ENCODE data around the gene PRKN. TPM values are rescaled to one million over a fixed set of nuclear protein-coding genes. Genes with fewer than 3 reads are reported as not detected.

The PRKN gene
- total and polyA plus RNA-seq, 3 experiments from 2014 or later = 0.22 to 1.0 (median 0.55) TPM

DNA sequence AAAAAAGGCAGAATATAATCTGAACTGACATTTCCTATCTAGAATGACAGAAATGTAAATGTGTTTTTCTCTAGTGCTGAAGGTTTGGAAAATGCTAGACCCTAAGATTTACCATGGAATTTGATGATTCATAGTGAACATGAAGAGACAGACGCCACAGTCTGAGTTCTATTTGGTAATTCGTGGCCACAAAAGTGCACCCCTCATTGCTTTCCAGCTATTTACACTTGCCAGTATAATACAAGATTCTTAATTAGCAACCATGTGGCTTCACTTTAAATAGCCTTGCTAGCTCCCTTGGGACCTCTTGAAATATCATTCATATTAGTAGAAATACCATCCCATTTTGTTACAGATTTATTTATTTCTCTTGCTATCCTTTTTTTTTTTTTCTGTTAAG, 636.8 kb downstream of the PRKN start:
- Histone ChIP-seq H3K4me3 (ENCODE audit: low read length) (no peak overlapping the region), H3K4me1 (ENCODE audit: insufficient read depth, low read length) (no peaks in the 10 kb centered on the region), H3K36me3 (ENCODE audit: insufficient read depth, low read length) (no peaks in the 10 kb centered on the region), H3K9me3 (ENCODE audit: low read length) (no peaks in the 10 kb centered on the region), H3K27me3 (ENCODE audit: insufficient read depth, low read length, poor library complexity, severe bottlenecking) (no peaks in the 10 kb centered on the region), H3K27ac (ENCODE audit: low read depth, low read length) (no peak overlapping the region)
- Mint-ChIP-seq H3K4me3 (no peak overlapping the region), H3K36me3 (no peaks in the 10 kb centered on the region), H3K27ac (no peak overlapping the region), H3K27me3 (peaks cover 0 to 2% of the 10 kb centered on the region in 2 donors), H3K4me1 (no peaks in the 10 kb centered on the region), H3K9me3 (peaks cover 5 to 47% (median 12%) of the 10 kb centered on the region in 5 donors)
- DNase-seq = no peak
- ChIA-PET CTCF (no interaction called here), POLR2A (no interaction called here)

DNA sequence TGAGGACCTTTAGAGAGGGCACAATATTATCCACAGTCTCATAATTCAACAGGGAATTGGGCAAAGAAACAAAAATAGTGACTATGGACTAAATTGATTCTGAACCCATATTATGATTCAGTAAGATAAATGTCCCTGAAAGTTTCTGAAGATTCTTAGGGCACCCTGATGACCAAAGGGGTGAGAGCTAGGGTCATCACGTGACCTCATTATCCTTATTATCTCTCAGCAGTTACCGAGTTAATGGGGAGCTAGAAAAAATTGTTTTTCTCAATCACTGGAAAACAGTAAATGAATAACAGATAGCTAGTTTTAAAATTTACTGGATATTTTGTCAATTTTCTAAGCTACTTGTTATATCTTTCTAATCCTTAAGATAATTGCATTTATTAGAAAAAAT, 639.5 kb downstream of the PRKN start:
- H3K27ac Mint-ChIP-seq = no peak overlapping the region
- H3K9me3 Mint-ChIP-seq = peaks cover 5 to 36% (median 13%) of the 10 kb centered on the region in 5 donors
- no peak overlapping the region for H3K4me3 ChIP-seq (ENCODE audit: low read length)
- no peaks in the 10 kb centered on the region for H3K36me3 ChIP-seq (ENCODE audit: insufficient read depth, low read length)
- H3K4me3 Mint-ChIP-seq = no peak overlapping the region
- POLR2A ChIA-PET = no interaction called here
- no peaks in the 10 kb centered on the region for H3K9me3 ChIP-seq (ENCODE audit: low read length)
- no peaks in the 10 kb centered on the region for H3K4me1 ChIP-seq (ENCODE audit: insufficient read depth, low read length)
- no peak overlapping the region for H3K27ac ChIP-seq (ENCODE audit: low read depth, low read length)
- no peaks in the 10 kb centered on the region for H3K27me3 ChIP-seq (ENCODE audit: insufficient read depth, low read length, poor library complexity, severe bottlenecking)
- H3K4me1 Mint-ChIP-seq = no peaks in the 10 kb centered on the region
- no peaks in the 10 kb centered on the region for H3K36me3 Mint-ChIP-seq
- CTCF ChIA-PET = no interaction called here
- no peak for DNase-seq
- H3K27me3 Mint-ChIP-seq = no peaks in the 10 kb centered on the region

GRCh38 chr6:162085561-162085960, 642.0 kb downstream of the PRKN start:
- DNase-seq = no peak
- no peaks in the 10 kb centered on the region for H3K4me1 Mint-ChIP-seq
- Histone ChIP-seq H3K36me3 (ENCODE audit: insufficient read depth, low read length) (no peaks in the 10 kb centered on the region), H3K27me3 (ENCODE audit: insufficient read depth, low read length, poor library complexity, severe bottlenecking) (no peaks in the 10 kb centered on the region), H3K4me1 (ENCODE audit: insufficient read depth, low read length) (no peaks in the 10 kb centered on the region), H3K9me3 (ENCODE audit: low read length) (no peaks in the 10 kb centered on the region), H3K27ac (ENCODE audit: low read depth, low read length) (no peak overlapping the region), H3K4me3 (ENCODE audit: low read length) (no peak overlapping the region)
- H3K4me3 Mint-ChIP-seq = no peak overlapping the region
- ChIA-PET CTCF (no interaction called here), POLR2A (no interaction called here)
- H3K27me3 Mint-ChIP-seq = peaks cover 0 to 1% of the 10 kb centered on the region in 2 donors
- peaks cover 2 to 41% (median 17%) of the 10 kb centered on the region in 5 donors for H3K9me3 Mint-ChIP-seq
- H3K36me3 Mint-ChIP-seq = no peaks in the 10 kb centered on the region
- H3K27ac Mint-ChIP-seq = no peak overlapping the region

DNA sequence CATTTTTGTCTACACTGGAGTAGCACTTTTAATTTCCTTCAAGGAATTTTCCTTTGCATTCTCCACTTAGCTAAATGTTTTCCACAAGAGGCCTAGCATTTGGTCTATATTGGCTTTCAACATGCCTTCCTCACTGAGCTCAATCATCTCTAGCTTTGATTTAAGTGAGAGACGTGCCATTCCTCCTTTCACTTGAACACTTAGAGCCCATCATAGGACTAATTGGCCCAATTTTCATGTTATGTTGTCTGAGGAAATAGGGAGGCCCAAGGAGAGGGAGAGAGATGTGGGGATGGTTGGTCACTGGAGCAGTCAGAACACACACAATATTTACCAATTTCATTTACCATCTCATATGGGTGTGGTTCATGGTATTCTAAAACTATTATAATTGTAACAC, 645.0 kb downstream of the PRKN start:
- no peak overlapping the region for H3K4me3 Mint-ChIP-seq
- no peaks in the 10 kb centered on the region for H3K36me3 Mint-ChIP-seq
- Histone ChIP-seq H3K27me3 (ENCODE audit: insufficient read depth, low read length, poor library complexity, severe bottlenecking) (no peaks in the 10 kb centered on the region), H3K36me3 (ENCODE audit: insufficient read depth, low read length) (no peaks in the 10 kb centered on the region), H3K4me1 (ENCODE audit: insufficient read depth, low read length) (no peaks in the 10 kb centered on the region), H3K9me3 (ENCODE audit: low read length) (no peaks in the 10 kb centered on the region), H3K27ac (ENCODE audit: low read depth, low read length) (no peak overlapping the region), H3K4me3 (ENCODE audit: low read length) (no peak overlapping the region)
- ChIA-PET CTCF (no interaction called here), POLR2A (no interaction called here)
- H3K27ac Mint-ChIP-seq = no peak overlapping the region
- H3K4me1 Mint-ChIP-seq = no peaks in the 10 kb centered on the region
- DNase-seq = no peak
- peaks cover 0 to 1% of the 10 kb centered on the region in 2 donors for H3K27me3 Mint-ChIP-seq
- H3K9me3 Mint-ChIP-seq = peaks cover 0 to 29% (median 17%) of the 10 kb centered on the region in 5 donors

DNA sequence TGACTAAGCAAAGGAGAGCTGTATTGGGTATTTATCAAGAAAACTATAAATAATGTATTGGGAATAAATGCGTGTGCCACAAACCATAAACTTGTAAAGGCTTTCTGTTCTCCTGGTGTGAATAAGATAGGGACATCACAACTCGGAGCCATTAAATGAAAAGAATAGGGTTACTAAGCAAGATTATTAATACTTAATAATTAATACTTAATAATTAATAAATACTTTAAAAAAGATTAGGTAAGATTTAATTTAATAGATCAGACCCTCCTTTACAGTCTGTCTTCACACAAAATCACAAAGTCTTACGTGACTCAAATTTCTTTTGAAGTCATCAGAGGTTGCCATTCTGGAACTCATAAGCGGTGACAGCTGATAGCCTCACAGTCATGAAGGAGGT, 648.9 kb downstream of the PRKN start:
- no peak overlapping the region for H3K4me3 ChIP-seq (ENCODE audit: low read length)
- ChIA-PET POLR2A (no interaction called here), CTCF (no interaction called here)
- no peak for DNase-seq
- H3K36me3 Mint-ChIP-seq = no peaks in the 10 kb centered on the region
- H3K27me3 Mint-ChIP-seq = peaks cover 0 to 1% of the 10 kb centered on the region in 2 donors
- H3K4me3 Mint-ChIP-seq = no peak overlapping the region
- H3K9me3 ChIP-seq (ENCODE audit: low read length) = no peaks in the 10 kb centered on the region
- peaks cover 4 to 41% (median 24%) of the 10 kb centered on the region in 5 donors for H3K9me3 Mint-ChIP-seq
- H3K27me3 ChIP-seq (ENCODE audit: insufficient read depth, low read length, poor library complexity, severe bottlenecking) = no peaks in the 10 kb centered on the region
- no peak overlapping the region for H3K27ac ChIP-seq (ENCODE audit: low read depth, low read length)
- H3K4me1 Mint-ChIP-seq = no peaks in the 10 kb centered on the region
- no peaks in the 10 kb centered on the region for H3K36me3 ChIP-seq (ENCODE audit: insufficient read depth, low read length)
- no peaks in the 10 kb centered on the region for H3K4me1 ChIP-seq (ENCODE audit: insufficient read depth, low read length)
- H3K27ac Mint-ChIP-seq = no peak overlapping the region

DNA sequence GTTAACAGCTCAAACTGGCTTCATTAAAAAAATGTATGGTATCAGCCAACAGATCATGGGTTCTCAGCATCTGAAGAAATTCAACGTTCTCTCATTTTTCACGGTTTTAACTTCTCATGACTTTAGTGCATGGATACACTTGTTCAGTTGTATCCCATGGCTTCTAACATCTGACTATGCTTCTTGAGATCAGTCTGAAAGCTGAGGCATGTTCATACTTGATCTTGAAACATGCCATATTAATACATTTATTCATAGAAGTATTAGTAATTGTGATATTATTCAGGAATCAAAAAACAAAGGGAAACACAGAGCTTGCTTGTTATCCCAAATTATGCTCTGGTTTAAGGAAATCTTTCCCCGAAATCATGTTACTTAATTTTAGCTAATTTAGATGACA, 649.4 kb downstream of the PRKN start:
- Histone ChIP-seq H3K36me3 (ENCODE audit: insufficient read depth, low read length) (no peaks in the 10 kb centered on the region), H3K27me3 (ENCODE audit: insufficient read depth, low read length, poor library complexity, severe bottlenecking) (no peaks in the 10 kb centered on the region), H3K4me1 (ENCODE audit: insufficient read depth, low read length) (no peaks in the 10 kb centered on the region), H3K27ac (ENCODE audit: low read depth, low read length) (no peak overlapping the region), H3K4me3 (ENCODE audit: low read length) (no peak overlapping the region), H3K9me3 (ENCODE audit: low read length) (no peaks in the 10 kb centered on the region)
- CTCF ChIA-PET = no interaction called here
- POLR2A ChIA-PET = no interaction called here
- DNase-seq = no peak
- no peaks in the 10 kb centered on the region for H3K4me1 Mint-ChIP-seq
- no peak overlapping the region for H3K4me3 Mint-ChIP-seq
- peaks cover 0 to 1% of the 10 kb centered on the region in 2 donors for H3K27me3 Mint-ChIP-seq
- H3K27ac Mint-ChIP-seq = no peak overlapping the region
- no peaks in the 10 kb centered on the region for H3K36me3 Mint-ChIP-seq
- peaks cover 4 to 36% (median 23%) of the 10 kb centered on the region in 5 donors for H3K9me3 Mint-ChIP-seq

- ChIA-PET POLR2A (no interaction called here), CTCF (no interaction called here)
- Mint-ChIP-seq H3K27me3 (no peaks in the 10 kb centered on the region), H3K27ac (no peak overlapping the region), H3K4me3 (no peak overlapping the region), H3K9me3 (peaks cover 6 to 37% (median 23%) of the 10 kb centered on the region in 5 donors), H3K4me1 (no peaks in the 10 kb centered on the region), H3K36me3 (no peaks in the 10 kb centered on the region)
- DNase-seq = no peak
- Histone ChIP-seq H3K9me3 (ENCODE audit: low read length) (no peaks in the 10 kb centered on the region), H3K4me1 (ENCODE audit: insufficient read depth, low read length) (no peaks in the 10 kb centered on the region), H3K36me3 (ENCODE audit: insufficient read depth, low read length) (no peaks in the 10 kb centered on the region), H3K27me3 (ENCODE audit: insufficient read depth, low read length, poor library complexity, severe bottlenecking) (no peaks in the 10 kb centered on the region), H3K4me3 (ENCODE audit: low read length) (no peak overlapping the region), H3K27ac (ENCODE audit: low read depth, low read length) (no peak overlapping the region)
Measured at GRCh38 chr6:162076816-162077215, 650.8 kb downstream of the PRKN start.

DNA sequence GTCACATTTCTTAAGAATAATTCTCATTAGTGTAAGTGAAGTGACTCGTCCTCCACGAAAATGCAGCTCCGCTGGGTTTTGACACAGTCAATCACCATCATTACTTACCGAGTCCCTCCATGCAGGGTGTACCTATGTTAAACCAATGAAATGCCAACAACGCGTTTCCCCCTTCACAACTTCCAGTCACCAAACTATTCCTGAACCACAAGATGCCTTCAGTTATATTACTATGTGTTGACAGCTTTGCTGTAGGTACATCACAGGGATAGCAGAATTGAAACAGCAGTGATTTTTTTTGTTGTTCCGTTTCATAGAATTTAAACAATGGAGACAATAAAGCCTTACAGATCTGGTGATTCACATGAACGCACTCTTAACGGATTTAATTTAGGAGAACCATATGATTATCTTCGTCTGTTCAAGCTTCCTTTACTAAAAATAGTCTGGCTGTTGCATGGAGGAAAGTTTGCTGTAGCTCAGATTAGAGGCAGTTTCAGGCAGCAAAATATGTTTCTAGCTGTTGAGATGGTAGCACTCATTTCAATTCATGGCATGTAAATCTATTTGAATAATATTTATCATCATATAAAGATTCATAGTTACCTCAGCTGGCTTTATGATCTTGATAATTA, 652.8 kb downstream of the PRKN start:
- Mint-ChIP-seq H3K9me3 (peaks cover 10 to 48% (median 24%) of the 10 kb centered on the region in 5 donors), H3K4me3 (no peak overlapping the region), H3K36me3 (no peaks in the 10 kb centered on the region), H3K27me3 (no peaks in the 10 kb centered on the region), H3K27ac (no peak overlapping the region), H3K4me1 (no peaks in the 10 kb centered on the region)
- Histone ChIP-seq H3K36me3 (ENCODE audit: insufficient read depth, low read length) (no peaks in the 10 kb centered on the region), H3K4me1 (ENCODE audit: insufficient read depth, low read length) (no peaks in the 10 kb centered on the region), H3K4me3 (ENCODE audit: low read length) (no peak overlapping the region), H3K27me3 (ENCODE audit: insufficient read depth, low read length, poor library complexity, severe bottlenecking) (no peaks in the 10 kb centered on the region), H3K9me3 (ENCODE audit: low read length) (no peaks in the 10 kb centered on the region), H3K27ac (ENCODE audit: low read depth, low read length) (no peak overlapping the region)
- ChIA-PET CTCF (no interaction called here), POLR2A (no interaction called here)
- DNase-seq = no peak

DNA sequence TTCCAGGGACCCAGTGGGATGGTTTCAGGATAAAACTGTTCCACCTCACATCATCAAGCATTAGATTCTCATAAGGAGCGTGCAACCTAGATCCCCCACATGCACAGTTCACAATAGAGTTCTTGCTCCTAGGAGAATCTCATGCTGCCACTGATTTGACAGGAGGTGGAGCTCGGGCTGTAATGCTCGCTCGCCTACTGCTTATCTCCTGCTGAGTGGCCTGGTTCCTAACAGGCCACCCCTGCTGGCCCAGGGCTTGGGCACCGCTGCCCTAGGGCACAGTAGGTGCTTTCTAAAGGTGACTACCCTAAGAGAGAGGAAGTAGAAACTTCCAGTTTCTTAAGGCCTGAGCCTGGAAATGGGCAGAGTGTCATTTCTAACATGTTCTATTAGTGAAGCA, 656.9 kb downstream of the PRKN start:
- POLR2A ChIA-PET = no interaction called here

More for the DNA sequence above, 656.9 kb downstream of the PRKN start:
- Histone ChIP-seq H3K27ac (ENCODE audit: low read depth, low read length) (no peak overlapping the region), H3K4me3 (ENCODE audit: low read length) (no peak overlapping the region), H3K4me1 (ENCODE audit: insufficient read depth, low read length) (no peaks in the 10 kb centered on the region), H3K36me3 (ENCODE audit: insufficient read depth, low read length) (no peaks in the 10 kb centered on the region), H3K27me3 (ENCODE audit: insufficient read depth, low read length, poor library complexity, severe bottlenecking) (no peaks in the 10 kb centered on the region), H3K9me3 (ENCODE audit: low read length) (no peaks in the 10 kb centered on the region)
- Mint-ChIP-seq H3K4me1 (no peaks in the 10 kb centered on the region), H3K36me3 (peaks cover 0 to 2% (median 0%) of the 10 kb centered on the region in 3 donors), H3K27me3 (peaks cover 0 to 2% of the 10 kb centered on the region in 2 donors), H3K4me3 (no peak overlapping the region), H3K27ac (no peak overlapping the region), H3K9me3 (peaks cover 19 to 57% (median 36%) of the 10 kb centered on the region in 5 donors)
- CTCF ChIA-PET = no interaction called here
- no peak for DNase-seq
